Measurements from ENCODE around the gene SAMD8. TPM values are rescaled to one million over a fixed set of nuclear protein-coding genes. Genes with fewer than 3 reads are reported as not detected.

The SAMD8 gene
- polyA plus RNA-seq, 1 experiment = 32.2 TPM

DNA sequence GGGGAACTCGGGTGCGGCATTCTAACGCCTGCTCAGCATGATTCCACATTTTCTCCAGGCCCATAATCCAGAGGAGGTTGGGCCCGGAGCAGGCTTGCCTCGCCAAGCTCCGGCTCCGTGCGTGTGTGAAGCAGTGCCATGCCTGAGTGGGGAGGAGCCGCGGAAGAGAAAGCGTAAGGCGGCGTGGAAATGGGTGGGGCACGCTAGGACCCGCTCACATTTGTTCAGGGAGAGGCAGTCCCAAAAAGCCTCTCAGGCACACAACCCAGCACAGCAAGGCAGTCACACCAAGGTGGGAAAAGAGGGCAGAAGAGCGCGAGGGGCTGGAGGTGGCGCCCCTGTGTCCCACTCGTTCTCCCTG is 98.4 kb downstream of the SAMD8 start:
- ChIA-PET POLR2A (interaction anchor here (0.6 to 5.4 kb wide), 6 partner anchors 15 to 98 kb away, joined by 3 to 49 read pairs (median 10); partner anchors contain the start of gene SAMD8), CTCF (interaction anchor here (0.6 kb wide), 2 partner anchors 17 to 280 kb away, joined by 3 to 5 read pairs; no protein-coding TSS in a partner anchor)
- peak overlapping the region; percentile 74 for H3K4me3 ChIP-seq (ENCODE audit: low read depth, low read length)
- DNase-seq (ENCODE audit: low read depth, low spot score) = no peak
- peak overlapping the region; percentile 99 for H3K27ac ChIP-seq (ENCODE audit: low read depth, low read length)
- no peaks in the 10 kb centered on the region for H3K27me3 ChIP-seq (ENCODE audit: control insufficient read depth, insufficient read depth, low read length)
- H3K9me3 ChIP-seq (ENCODE audit: control insufficient read depth, insufficient read depth, low read length) = no peaks in the 10 kb centered on the region
- TF ChIP-seq, protein P1, sequence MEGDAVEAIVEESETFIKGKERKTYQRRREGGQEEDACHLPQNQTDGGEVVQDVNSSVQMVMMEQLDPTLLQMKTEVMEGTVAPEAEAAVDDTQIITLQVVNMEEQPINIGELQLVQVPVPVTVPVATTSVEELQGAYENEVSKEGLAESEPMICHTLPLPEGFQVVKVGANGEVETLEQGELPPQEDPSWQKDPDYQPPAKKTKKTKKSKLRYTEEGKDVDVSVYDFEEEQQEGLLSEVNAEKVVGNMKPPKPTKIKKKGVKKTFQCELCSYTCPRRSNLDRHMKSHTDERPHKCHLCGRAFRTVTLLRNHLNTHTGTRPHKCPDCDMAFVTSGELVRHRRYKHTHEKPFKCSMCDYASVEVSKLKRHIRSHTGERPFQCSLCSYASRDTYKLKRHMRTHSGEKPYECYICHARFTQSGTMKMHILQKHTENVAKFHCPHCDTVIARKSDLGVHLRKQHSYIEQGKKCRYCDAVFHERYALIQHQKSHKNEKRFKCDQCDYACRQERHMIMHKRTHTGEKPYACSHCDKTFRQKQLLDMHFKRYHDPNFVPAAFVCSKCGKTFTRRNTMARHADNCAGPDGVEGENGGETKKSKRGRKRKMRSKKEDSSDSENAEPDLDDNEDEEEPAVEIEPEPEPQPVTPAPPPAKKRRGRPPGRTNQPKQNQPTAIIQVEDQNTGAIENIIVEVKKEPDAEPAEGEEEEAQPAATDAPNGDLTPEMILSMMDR (IDR thresholded peaks at IDR 0.05; ENCODE audit: low read depth, low read length) = no peak

DNA sequence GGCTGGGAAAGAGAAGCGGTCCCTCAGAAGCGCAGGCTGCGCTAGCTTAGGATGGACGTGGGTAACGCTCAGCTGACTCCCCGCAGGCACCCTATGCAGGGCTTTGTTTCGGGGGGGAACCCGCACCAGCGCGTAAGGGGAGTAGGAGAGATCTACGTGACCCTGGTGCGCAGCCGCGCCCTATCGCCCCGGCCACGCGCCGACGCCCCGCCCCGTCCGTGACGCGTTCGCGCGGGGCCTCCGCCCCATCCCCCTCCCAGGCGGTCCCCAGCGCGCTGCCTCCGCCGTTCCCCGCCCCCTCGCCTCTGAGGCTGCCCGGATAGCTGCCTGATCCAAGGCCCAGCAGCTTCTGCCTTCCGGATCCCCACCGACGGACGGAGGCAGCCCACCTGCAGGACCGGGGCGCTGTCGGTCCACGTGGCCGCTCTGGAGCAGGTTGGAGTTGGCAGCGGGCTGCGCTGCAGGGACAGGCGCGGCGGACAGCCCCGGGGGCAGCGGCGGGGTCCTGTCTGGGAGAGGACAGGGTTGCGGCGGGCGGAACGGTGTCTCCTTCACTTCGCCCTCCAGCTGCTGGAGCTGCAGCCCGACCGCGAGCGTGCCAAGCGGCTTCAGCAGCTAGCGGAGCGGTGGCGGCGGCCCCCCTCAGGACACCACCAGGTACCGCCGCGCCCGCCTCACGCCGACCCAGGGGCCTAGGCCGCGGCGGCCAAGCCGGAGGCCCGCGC is 99.0 kb downstream of the SAMD8 start, which contains the start of gene VDAC2:
Gene VDAC2 (plus strand): TSS at position 515 of the 725 bp plus-strand sequence. CDS start 363 bp downstream, outside the sequence.
- H3K27ac ChIP-seq (ENCODE audit: low read depth, low read length) = peak within 1 kb of the TSS; percentile 99
- ChIA-PET CTCF (interaction anchor here (0.6 kb wide), 2 partner anchors 81 to 280 kb away, joined by 3 to 5 read pairs; no protein-coding TSS in a partner anchor), POLR2A (interaction anchor here (0.6 to 5.4 kb wide), 9 partner anchors 9 to 105 kb away, joined by 5 to 49 read pairs (median 8); partner anchors contain the start of gene SAMD8)
- TF ChIP-seq, protein P1 (IDR thresholded peaks at IDR 0.05; ENCODE audit: low read depth, low read length) = no peak
- peak within 1 kb of the TSS; percentile 90 for H3K4me3 ChIP-seq (ENCODE audit: low read depth, low read length)
- no peaks in the 10 kb centered on the region for H3K9me3 ChIP-seq (ENCODE audit: control insufficient read depth, insufficient read depth, low read length)
- no peaks in the 10 kb centered on the region for H3K27me3 ChIP-seq (ENCODE audit: control insufficient read depth, insufficient read depth, low read length)
- DNase-seq (ENCODE audit: low read depth, low spot score) = no peak

DNA sequence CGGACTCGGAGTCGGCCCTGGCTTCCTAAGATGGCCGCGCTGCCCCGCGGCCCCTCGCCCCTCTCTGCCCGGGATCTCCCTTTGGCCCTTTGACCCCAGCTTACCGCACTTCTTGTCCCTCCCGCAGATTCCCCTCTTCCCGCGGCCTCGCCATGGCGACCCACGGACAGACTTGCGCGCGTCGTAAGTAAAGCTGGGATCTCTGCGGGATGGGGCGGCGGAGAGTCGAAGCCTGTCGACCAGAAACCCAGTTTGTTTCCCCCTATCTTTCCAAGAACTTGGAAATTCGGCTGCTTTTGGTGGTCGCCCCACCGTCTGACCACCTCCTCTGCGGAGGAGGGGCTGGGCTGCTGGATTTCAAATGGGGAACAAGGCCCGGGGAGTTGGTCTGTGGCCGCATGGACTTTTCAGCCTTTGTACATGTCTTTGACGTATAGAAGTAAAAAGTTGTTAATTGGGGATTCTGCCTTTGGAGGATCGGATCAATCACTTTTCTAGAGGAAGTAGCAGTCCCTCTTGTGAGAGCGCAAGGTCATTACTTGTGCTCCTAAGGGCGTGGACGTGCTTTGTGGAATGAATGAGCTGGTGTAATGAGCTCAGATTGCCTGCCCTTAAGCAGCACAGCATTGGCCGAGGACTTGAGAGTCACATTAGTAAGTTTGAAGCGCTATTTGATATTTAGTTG is 99.7 kb downstream of the SAMD8 start:
- no peaks in the 10 kb centered on the region for H3K27me3 ChIP-seq (ENCODE audit: control insufficient read depth, insufficient read depth, low read length)
- no peak for DNase-seq (ENCODE audit: low read depth, low spot score)
- TF ChIP-seq, protein P1 (IDR thresholded peaks at IDR 0.05; ENCODE audit: low read depth, low read length) = no peak
- peak overlapping the region; percentile 78 for H3K27ac ChIP-seq (ENCODE audit: low read depth, low read length)
- POLR2A ChIA-PET = interaction anchor here (0.6 to 5.4 kb wide), 9 partner anchors 10 to 1773 kb away, joined by 3 to 49 read pairs (median 8); partner anchors contain the start of gene SAMD8
- no peaks in the 10 kb centered on the region for H3K9me3 ChIP-seq (ENCODE audit: control insufficient read depth, insufficient read depth, low read length)
- CTCF ChIA-PET = interaction anchor here (0.8 to 1.9 kb wide), 3 partner anchors 19 to 75 kb away, joined by 3 to 11 read pairs (median 4); no protein-coding TSS in a partner anchor
- H3K4me3 ChIP-seq (ENCODE audit: low read depth, low read length) = peak overlapping the region; percentile 90

DNA sequence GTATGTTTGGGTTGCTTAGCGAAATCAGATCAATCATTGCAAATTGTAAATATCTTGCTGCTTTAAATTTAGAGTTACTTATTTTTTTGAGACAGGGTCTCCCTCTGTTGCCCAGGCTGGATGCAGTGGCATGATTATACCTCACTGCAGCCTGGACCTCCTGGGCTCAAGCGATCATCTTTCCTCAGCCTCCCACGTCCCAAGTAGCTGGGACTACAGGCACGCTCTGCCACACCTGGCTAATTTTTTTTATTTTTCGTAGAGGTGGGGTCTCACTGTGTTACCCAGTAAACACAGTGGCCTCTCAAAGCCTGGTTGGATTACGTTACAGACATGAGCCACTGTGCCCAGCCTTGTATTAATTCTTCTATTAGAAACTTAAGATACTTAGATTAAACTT is 100.9 kb downstream of the SAMD8 start:
- TF ChIP-seq, protein P1 (IDR thresholded peaks at IDR 0.05; ENCODE audit: low read depth, low read length) = no peak
- POLR2A ChIA-PET = interaction anchor here (5.4 kb wide), 1 partner anchor 13 kb away, joined by 49 read pairs; no protein-coding TSS in a partner anchor
- no peak overlapping the region for H3K27ac ChIP-seq (ENCODE audit: low read depth, low read length)

More for the DNA sequence above, 100.9 kb downstream of the SAMD8 start:
- no peak for DNase-seq (ENCODE audit: low read depth, low spot score)
- CTCF ChIA-PET = interaction anchor here (0.8 to 1.9 kb wide), 3 partner anchors 18 to 76 kb away, joined by 3 to 11 read pairs (median 4); no protein-coding TSS in a partner anchor
- Histone ChIP-seq H3K4me3 (ENCODE audit: low read depth, low read length) (peak overlapping the region; percentile 38), H3K9me3 (ENCODE audit: control insufficient read depth, insufficient read depth, low read length) (no peaks in the 10 kb centered on the region), H3K27me3 (ENCODE audit: control insufficient read depth, insufficient read depth, low read length) (no peaks in the 10 kb centered on the region)

Measured in AG04450 (cell line).